HCT116 (cell line): ENCODE data around the gene DMBT1. TPM values are rescaled to one million over a fixed set of nuclear protein-coding genes. Genes with fewer than 3 reads are reported as not detected.

Experiments
- ATAC-seq: fragments of 200-7000 bp; cut with Tn5 transposase; 2 replicates; pipeline ENCODE4 v1.9.1; 2020; ENCODE audit warnings: mild to moderate bottlenecking, moderate library complexity
- BruUV-seq: library from RNA; stranded (reverse); fragments of 400-500 nt; replicated peaks from 2 replicates; lab custom pipeline; 2021; lab: Mats Ljungman, UMichigan
- CTCF ChIA-PET: fragments of 300-600 bp; sonication (Branson Sonifier 250); formaldehyde crosslinking; loops from one replicate; lab custom pipeline; 2021; ENCODE audit warnings: antibody characterized with exemption; lab: Charles Lee
- POLR2A ChIA-PET: fragments of 300-600, 350-600 bp; sonication (Branson Sonifier 250); formaldehyde crosslinking; loops from one replicate; lab custom pipeline; 2021; ENCODE audit warnings: antibody characterized with exemption; lab: Charles Lee
- RAD21 ChIA-PET, 2 experiments: fragments of 300-600 bp; sonication (Branson Sonifier 250); formaldehyde crosslinking; loops; one replicate each; lab custom pipeline; 2023; ENCODE audit warnings: low total read pairs in 2 of 2; ENCODE audit not compliant: uncharacterized antibody in 2 of 2, unreplicated experiment in 2 of 2, low non-redundant PET in 1 of 2; lab: Charles Lee
- DNase-seq: peaks from one replicate; pipeline ENCODE4 v3.0.0-alpha.2; 2010; ENCODE audit warnings: low read depth, low spot score
- H2AFZ ChIP-seq: fragments of 200-600 bp; shearing (Covaris generic), sonication (generic); 2 replicates; pipeline ENCODE4 v1.6.1; 2017; ENCODE audit warnings: low read depth, mixed run types, mixed read lengths, antibody characterized with exemption, low read length; ENCODE audit not compliant: poor library complexity, severe bottlenecking
- H3K27ac ChIP-seq: 2 replicates; pipeline ENCODE4 v1.5.1; 2012; ENCODE audit warnings: low read depth, low read length
- H3K27me3 ChIP-seq: fragments of 200-600 bp; sonication (generic); 2 replicates; pipeline ENCODE4 v1.6.1; 2016; ENCODE audit warnings: mixed run types, low read length, mixed read lengths; ENCODE audit not compliant: insufficient read depth
- H3K36me3 ChIP-seq, 2 experiments: fragments of 200-500 bp in 1 of 2; fragments of 200-600 bp in 1 of 2; sonication (Bioruptor generic) in 1 of 2; sonication (generic) in 1 of 2; 2 replicates each; pipeline versions ENCODE4 v1.5.1 to v1.6.1; 2014 to 2016; ENCODE audit warnings: low read length in 2 of 2, inconsistent platforms in 1 of 2, mixed read lengths in 1 of 2, mixed run types in 1 of 2; ENCODE audit not compliant: insufficient read depth in 2 of 2, control insufficient read depth in 1 of 2
- H3K4me1 ChIP-seq, 2 experiments: fragments of 200-600 bp in 1 of 2; sonication (generic) in 1 of 2; 2 replicates each; pipeline versions ENCODE4 v1.5.1 to v1.6.1; 2012 to 2017; ENCODE audit warnings: low read length in 2 of 2, inconsistent platforms in 1 of 2, mild to moderate bottlenecking in 1 of 2, mixed read lengths in 1 of 2, mixed run types in 1 of 2, moderate library complexity in 1 of 2; ENCODE audit not compliant: insufficient read depth in 2 of 2, control insufficient read depth in 1 of 2
- H3K4me2 ChIP-seq: fragments of 200-600 bp; sonication (generic); 2 replicates; pipeline ENCODE4 v1.6.1; 2017; ENCODE audit warnings: mixed run types, low read length, mixed read lengths
- H3K4me3 ChIP-seq, 2 experiments: fragments of 200-600 bp in 1 of 2; sonication (generic) in 1 of 2; replicated peaks in 1 of 2; 2 replicates each; pipeline ENCODE4 v1.5.1; 2011 to 2016; ENCODE audit warnings: low read length in 2 of 2, control low read depth in 1 of 2, low read depth in 1 of 2, mild to moderate bottlenecking in 1 of 2, mixed read lengths in 1 of 2, mixed run types in 1 of 2
- H3K79me2 ChIP-seq: fragments of 200-600 bp; sonication (generic); 2 replicates; pipeline ENCODE4 v1.6.1; 2017; ENCODE audit warnings: mild to moderate bottlenecking, mixed run types, low read length, moderate library complexity, mixed read lengths; ENCODE audit not compliant: insufficient read depth
- H3K9ac ChIP-seq: fragments of 200-600 bp; sonication (generic); 2 replicates; pipeline ENCODE4 v1.6.1; 2016; ENCODE audit warnings: low read length, mixed read lengths
- H3K9me2 ChIP-seq: fragments of 200-600 bp; sonication (generic), shearing (Covaris generic); 2 replicates; pipeline ENCODE4 v1.6.1; 2017; ENCODE audit warnings: mixed run types, mild to moderate bottlenecking, moderate library complexity; ENCODE audit not compliant: insufficient read depth
- H3K9me3 ChIP-seq, 2 experiments: fragments of 200-500 bp in 1 of 2; fragments of 200-600 bp in 1 of 2; sonication (Bioruptor generic) in 1 of 2; sonication (generic) in 1 of 2; 2 replicates each; pipeline ENCODE4 v1.6.1; 2014 to 2017; ENCODE audit warnings: low read length in 2 of 2, mixed read lengths in 2 of 2, inconsistent platforms in 1 of 2, low read depth in 1 of 2, mild to moderate bottlenecking in 1 of 2, mixed run types in 1 of 2, moderate library complexity in 1 of 2; ENCODE audit not compliant: control insufficient read depth in 1 of 2, insufficient read depth in 1 of 2
- H4K20me1 ChIP-seq: fragments of 200-600 bp; sonication (generic), shearing (Covaris generic); 2 replicates; pipeline ENCODE4 v1.6.1; 2017; ENCODE audit warnings: mixed run types, mild to moderate bottlenecking, moderate library complexity; ENCODE audit not compliant: insufficient read depth
- CBX3 ChIP-seq: IDR thresholded peaks from 2 replicates; pipeline ENCODE4 v1.6.1; 2012; ENCODE audit warnings: low read depth
- CEBPB ChIP-seq: IDR thresholded peaks from 2 replicates; pipeline ENCODE4 v1.6.1; 2012; ENCODE audit warnings: low read depth
- CTCF ChIP-seq, 3 experiments: fragments of 200-600 bp in 1 of 3; sonication (generic) in 1 of 3; IDR thresholded peaks in 2 of 3; conservative IDR thresholded peaks in 1 of 3; 2 replicates each; pipeline ENCODE4 v1.5.1; 2012 to 2017; ENCODE audit warnings: low read depth in 2 of 3, low read length in 2 of 3, antibody characterized with exemption in 1 of 3, borderline replicate concordance in 1 of 3, control low read depth in 1 of 3, mild to moderate bottlenecking in 1 of 3, mixed read lengths in 1 of 3, mixed run types in 1 of 3, moderate library complexity in 1 of 3; ENCODE audit not compliant: insufficient read depth in 1 of 3
- EGR1 ChIP-seq: IDR thresholded peaks from 2 replicates; pipeline ENCODE4 v1.6.1; 2012; ENCODE audit warnings: low read depth
- FOSL1 ChIP-seq: IDR thresholded peaks from 2 replicates; pipeline ENCODE4 v1.6.1; 2012; ENCODE audit warnings: low read depth
- MAX ChIP-seq: IDR thresholded peaks from 2 replicates; pipeline ENCODE4 v1.6.1; 2012
- RAD21 ChIP-seq: IDR thresholded peaks from 2 replicates; pipeline ENCODE4 v1.6.1; 2012; ENCODE audit warnings: low read depth, mild to moderate bottlenecking
- ZFX ChIP-seq: fragments of 450-650 bp; IDR thresholded peaks from 2 replicates; pipeline ENCODE4 v1.6.1; 2017
- intact Hi-C: fragments of 100-400 bp; cut with micrococcal nuclease; formaldehyde crosslinking; loops from 2 replicates; pipeline ENCODE4 v1.10.0; 2022
- total RNA-seq: library from RNA; stranded (reverse); gene quantifications from one replicate; pipeline ENCODE4 v1.2.1, GENCODE V29; 2021; ENCODE audit not compliant: unreplicated experiment
- TF ChIP-seq, protein P1 (sequence below): IDR thresholded peaks from 2 replicates; pipeline ENCODE4 v1.6.1; 2012; ENCODE audit warnings: low read depth

The DMBT1 gene
- total RNA-seq, 1 experiment from 2014 or later = 0.17 TPM

GRCh38 chr10:122558452-122558851 lies 2.1 kb upstream of the DMBT1 start:
- no peak for ATAC-seq

More at GRCh38 chr10:122558452-122558851, 2.1 kb upstream of the DMBT1 start:
- POLR2A ChIA-PET = no interaction called here
- RAD21 ChIA-PET = no interaction called here
- H3K4me3 ChIP-seq = no peak overlapping the region
- no peak for TF ChIP-seq CEBPB
- TF ChIP-seq, protein P1, sequence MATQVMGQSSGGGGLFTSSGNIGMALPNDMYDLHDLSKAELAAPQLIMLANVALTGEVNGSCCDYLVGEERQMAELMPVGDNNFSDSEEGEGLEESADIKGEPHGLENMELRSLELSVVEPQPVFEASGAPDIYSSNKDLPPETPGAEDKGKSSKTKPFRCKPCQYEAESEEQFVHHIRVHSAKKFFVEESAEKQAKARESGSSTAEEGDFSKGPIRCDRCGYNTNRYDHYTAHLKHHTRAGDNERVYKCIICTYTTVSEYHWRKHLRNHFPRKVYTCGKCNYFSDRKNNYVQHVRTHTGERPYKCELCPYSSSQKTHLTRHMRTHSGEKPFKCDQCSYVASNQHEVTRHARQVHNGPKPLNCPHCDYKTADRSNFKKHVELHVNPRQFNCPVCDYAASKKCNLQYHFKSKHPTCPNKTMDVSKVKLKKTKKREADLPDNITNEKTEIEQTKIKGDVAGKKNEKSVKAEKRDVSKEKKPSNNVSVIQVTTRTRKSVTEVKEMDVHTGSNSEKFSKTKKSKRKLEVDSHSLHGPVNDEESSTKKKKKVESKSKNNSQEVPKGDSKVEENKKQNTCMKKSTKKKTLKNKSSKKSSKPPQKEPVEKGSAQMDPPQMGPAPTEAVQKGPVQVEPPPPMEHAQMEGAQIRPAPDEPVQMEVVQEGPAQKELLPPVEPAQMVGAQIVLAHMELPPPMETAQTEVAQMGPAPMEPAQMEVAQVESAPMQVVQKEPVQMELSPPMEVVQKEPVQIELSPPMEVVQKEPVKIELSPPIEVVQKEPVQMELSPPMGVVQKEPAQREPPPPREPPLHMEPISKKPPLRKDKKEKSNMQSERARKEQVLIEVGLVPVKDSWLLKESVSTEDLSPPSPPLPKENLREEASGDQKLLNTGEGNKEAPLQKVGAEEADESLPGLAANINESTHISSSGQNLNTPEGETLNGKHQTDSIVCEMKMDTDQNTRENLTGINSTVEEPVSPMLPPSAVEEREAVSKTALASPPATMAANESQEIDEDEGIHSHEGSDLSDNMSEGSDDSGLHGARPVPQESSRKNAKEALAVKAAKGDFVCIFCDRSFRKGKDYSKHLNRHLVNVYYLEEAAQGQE = no peak
- no peak for TF ChIP-seq EGR1
- TF ChIP-seq CTCF (IDR thresholded peaks at IDR 0.05 in 2 of 3, conservative IDR thresholded peaks at IDR 0.05 in 1 of 3; ENCODE audit: borderline replicate concordance in 1 of 3, insufficient read depth in 1 of 3, low read depth in 2 of 3, low read length in 2 of 3) = no peak
- no peak for TF ChIP-seq ZFX
- no peak for TF ChIP-seq CBX3
- no peak for TF ChIP-seq MAX
- TF ChIP-seq RAD21 = no peak
- TF ChIP-seq FOSL1 = no peak
- H3K9me2 ChIP-seq = no peaks in the 10 kb centered on the region
- H3K4me2 ChIP-seq = no peak overlapping the region
- intact Hi-C loops = no loop called here
- H4K20me1 ChIP-seq = no peaks in the 10 kb centered on the region
- no peak overlapping the region for H2AFZ ChIP-seq
- CTCF ChIA-PET = no interaction called here
- H3K27ac ChIP-seq = no peak overlapping the region
- no peaks in the 10 kb centered on the region for H3K9me3 ChIP-seq
- no peaks in the 10 kb centered on the region for H3K36me3 ChIP-seq
- peaks cover 41% of the 10 kb centered on the region for H3K27me3 ChIP-seq
- no peak for DNase-seq
- peaks cover 0 to 8% of the 10 kb centered on the region in 2 experiments; a peak in 1 of 4 replicates for H3K4me1 ChIP-seq
- no peak overlapping the region for H3K9ac ChIP-seq
- no peaks in the 10 kb centered on the region for H3K79me2 ChIP-seq
- BruUV-seq = no TSS peak
